Activated CD4-positive, alpha-beta T cell treated with anti-CD3 and anti-CD28 coated beads for 4 hours (primary cell): ENCODE measurements around the gene SMIM26.
A peak's percentile ranks its signal among the peaks of the same experiment; 100 is the strongest.
"Not testable (repeated sequence)": the region's sequence is repeated elsewhere in the genome, so short reads cannot be mapped to it uniquely, and the experiment has no call there.

Source experiments
- DNase-seq, 2 donors: peaks; one replicate each; pipeline ENCODE4 v3.0.0-alpha.2; 2020

SMIM26 gene

GRCh38 chr20:18566892-18567738 is at the start of gene SMIM26:
Gene SMIM26, plus strand, starts transcription at chr20:18567432. Its CDS starts 47 bp downstream, at chr20:18567479.
- DNase-seq, result peak; percentile 92 to 93

GRCh38 chr20:18522066-18522465 is 45.2 kb upstream of the SMIM26 start:
- DNase-seq, result not testable (repeated sequence)

GRCh38 chr20:18523066-18523465 is 44.2 kb upstream of the SMIM26 start:
- no peak for DNase-seq

GRCh38 chr20:18524646-18525045 is 42.6 kb upstream of the SMIM26 start:
- DNase-seq, result no peak

- DNase-seq, result not testable (repeated sequence)
Observed at GRCh38 chr20:18526761-18527160, 40.5 kb upstream of the SMIM26 start.

DNA sequence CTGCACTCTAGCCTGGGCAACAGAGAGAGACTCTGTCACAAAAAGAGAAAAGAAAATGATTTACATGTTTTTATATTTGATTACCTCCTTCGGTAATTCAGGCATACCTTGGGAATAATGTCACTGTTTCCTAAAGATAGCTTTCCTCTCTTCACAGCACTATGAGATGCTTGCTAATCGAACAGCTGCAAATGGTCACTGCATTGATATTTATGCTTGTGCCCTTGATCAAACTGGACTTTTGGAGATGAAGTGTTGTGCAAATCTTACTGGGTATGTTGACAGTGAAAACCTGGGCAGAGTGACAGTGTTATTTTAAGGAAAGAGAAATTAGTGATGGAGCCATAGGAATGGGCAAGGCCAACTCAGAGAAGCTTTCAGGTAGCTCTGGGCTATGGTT is 39.9 kb upstream of the SMIM26 start:
- DNase-seq, result no peak

GRCh38 chr20:18527836-18528235 is 39.4 kb upstream of the SMIM26 start:
- DNase-seq, result no peak

GRCh38 chr20:18529041-18529440 is 38.2 kb upstream of the SMIM26 start:
- no peak for DNase-seq

DNA sequence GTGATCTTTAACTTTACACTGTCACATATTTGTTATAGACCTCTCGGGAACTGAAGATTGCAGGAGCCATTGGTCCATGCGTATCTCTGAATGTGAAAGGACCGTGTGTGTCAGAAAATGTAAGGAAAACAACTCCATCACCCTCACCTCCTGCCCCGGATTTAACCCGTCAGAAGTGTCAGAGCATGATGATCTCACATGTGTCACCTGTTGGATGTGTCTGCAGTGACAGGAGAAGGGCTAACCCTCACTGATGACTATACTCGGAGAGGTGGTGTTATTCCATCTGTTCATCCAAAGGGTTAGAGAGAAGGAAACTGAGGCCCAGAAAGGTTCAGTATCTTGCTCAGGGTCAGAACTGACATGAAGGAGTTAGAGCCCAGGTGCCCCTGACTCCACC is 34.6 kb upstream of the SMIM26 start:
- DNase-seq, result no peak

- DNase-seq, result no peak
Observed at GRCh38 chr20:18533491-18533890, 33.7 kb upstream of the SMIM26 start.

GRCh38 chr20:18533978-18534644 is 33.1 kb upstream of the SMIM26 start:
- no peak for DNase-seq

GRCh38 chr20:18537651-18538050 is 29.6 kb upstream of the SMIM26 start:
- no peak for DNase-seq

GRCh38 chr20:18541741-18542140 is 25.5 kb upstream of the SMIM26 start:
- no peak for DNase-seq

DNA sequence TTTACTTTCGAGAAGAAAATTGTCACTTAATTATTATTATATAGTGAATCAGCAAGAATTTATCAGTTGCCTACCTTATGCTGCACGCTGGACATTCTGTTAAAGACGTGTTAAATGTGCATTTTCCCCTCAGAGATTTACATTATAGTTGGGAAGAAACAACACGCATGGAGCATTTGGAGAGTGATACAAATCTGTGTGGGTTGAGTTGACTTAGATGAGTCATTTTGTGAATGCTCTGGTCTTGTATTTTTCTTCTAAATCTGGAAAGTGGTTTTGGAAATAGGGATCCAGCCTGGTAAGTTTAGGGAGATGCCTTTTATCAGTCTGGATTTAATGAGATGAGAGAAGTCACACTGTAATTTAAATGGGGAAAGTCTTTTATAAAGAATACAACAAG is 24.0 kb upstream of the SMIM26 start:
- DNase-seq, result no peak

DNA sequence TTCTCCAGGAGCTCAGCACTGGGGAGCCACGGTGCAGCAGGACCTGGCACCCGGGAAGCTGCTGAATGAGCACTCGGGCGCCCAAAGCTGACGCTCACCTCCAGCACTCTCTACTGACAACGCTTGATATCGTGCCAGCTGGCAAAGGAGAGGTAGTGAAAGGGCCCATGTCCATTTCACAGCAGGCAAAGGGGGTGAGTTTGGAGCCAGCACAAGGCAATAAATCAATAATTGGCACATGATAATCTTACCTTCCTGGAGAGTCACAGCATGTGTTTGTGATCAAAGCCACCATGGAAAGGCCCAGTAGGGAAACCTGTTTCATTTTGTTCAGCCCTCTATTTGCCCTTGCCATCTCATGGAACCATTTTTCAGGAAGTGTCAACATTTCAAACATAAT is 23.3 kb upstream of the SMIM26 start:
- DNase-seq, result no peak

GRCh38 chr20:18545566-18545965 is 21.7 kb upstream of the SMIM26 start:
- no peak for DNase-seq

DNA sequence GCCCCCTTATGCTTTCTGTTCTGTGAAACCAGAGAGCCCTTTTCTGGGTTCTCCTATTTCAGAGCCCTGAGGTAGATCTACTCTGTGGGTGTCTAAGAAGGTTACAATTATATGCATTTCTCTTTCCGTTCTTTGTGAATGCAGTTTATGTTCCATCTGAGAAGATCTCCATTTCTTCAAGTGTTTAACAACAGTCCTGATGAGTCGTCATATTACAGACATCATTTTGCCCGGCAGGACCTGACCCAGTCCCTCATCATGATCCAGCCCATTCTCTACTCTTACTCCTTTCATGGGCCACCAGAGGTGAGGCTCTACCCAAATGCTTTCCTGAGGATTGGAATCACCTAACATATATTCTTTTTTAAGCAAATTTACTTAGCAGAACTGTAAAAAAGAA is 18.8 kb upstream of the SMIM26 start:
- DNase-seq, result no peak

GRCh38 chr20:18553746-18554145 is 13.5 kb upstream of the SMIM26 start:
- no peak for DNase-seq

DNA sequence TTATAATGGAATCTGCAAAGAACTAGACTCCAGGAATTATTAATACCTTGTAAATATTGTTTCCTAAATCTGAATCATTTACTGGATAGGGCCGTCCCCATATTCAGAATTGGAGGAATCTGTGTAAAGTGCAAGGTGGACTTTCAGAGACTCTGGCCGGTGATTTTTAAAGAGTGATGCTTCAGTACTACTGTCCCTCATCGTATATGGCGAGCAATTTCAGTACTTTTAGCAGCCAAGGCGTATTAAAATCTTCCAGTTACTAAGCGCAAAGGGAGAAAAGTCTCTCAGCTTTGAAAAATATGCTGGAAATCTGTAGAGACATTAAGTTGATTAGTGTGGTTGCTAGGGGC is 483 bp downstream of the SMIM26 start:
- DNase-seq, result no peak

GRCh38 chr20:18571009-18571408 is 3.8 kb downstream of the SMIM26 start:
- DNase-seq, result no peak

DNA sequence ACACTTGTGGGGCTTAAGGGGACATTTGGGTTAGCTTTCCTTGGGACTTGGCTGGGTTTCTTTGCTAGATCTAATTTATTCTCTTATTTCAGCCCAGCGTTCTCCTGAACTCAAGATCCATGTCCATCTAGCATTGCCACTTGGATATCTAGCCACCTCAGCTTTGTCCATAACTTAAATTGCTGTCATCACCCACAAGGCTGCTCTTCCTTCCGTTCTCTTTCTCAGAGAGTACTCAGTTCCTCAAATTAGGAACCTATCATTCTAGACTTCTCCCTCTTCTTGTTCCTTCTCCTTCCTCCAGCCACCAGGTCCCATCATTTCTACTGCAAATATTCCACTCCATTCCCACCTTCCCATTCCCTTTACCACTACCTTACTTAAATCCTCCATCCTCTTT is 4.3 kb downstream of the SMIM26 start:
- DNase-seq, result no peak

DNA sequence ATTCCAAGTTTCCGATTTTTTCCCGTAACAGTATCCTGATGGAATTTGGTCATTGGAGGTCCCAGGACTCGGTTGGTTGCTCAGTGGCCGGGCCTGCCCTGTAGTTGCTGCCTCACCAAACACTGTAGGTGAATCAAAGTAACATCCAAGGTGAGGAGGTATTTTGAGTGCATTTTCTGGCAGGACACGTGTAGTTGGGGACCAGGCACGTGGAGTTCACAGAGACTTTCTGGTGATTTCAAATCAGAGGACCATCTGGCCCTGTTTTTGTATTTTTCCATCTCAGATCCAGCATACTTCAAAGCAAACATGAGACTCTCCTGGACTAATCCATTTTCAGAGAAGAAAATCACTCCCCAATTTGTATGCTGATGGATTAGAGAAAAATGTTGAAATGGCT is 10.7 kb downstream of the SMIM26 start:
- DNase-seq, result no peak

DNA sequence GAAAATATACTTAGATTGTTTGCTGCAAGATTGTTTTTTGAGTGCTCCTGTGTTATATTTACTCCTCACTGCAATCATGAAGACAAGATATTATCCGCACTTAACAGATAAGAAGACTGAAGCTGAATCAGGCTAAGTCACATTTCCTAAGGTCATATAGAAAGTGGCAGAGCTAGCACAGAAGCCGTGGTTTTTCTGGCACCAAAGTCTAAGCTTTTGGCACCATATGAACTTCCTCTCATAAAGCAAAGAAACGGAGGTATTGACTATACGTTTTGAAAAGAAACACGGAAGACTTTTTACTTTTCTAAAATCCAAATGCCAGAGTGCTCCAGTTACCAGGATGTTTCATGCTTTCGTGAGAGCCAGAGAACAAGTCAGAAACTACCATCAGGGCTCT is 11.3 kb downstream of the SMIM26 start:
- no peak for DNase-seq

GRCh38 chr20:18580012-18580411 is 12.8 kb downstream of the SMIM26 start:
- DNase-seq, result no peak

- no peak for DNase-seq
Observed at GRCh38 chr20:18585134-18585533, 17.9 kb downstream of the SMIM26 start.
